ENCODE results near the gene RPS6KA1. TPM values are rescaled to one million over a fixed set of nuclear protein-coding genes. Genes with fewer than 3 reads are reported as not detected.

The RPS6KA1 gene
- total and polyA plus RNA-seq, 10 of the 15 experiments (the other 5 are each of a cell fraction or from before 2014, with no cell fraction given), result 5.0 to 136 (median 91.5) TPM

- POLR2A ChIA-PET, result interaction anchor here (0.9 to 1.2 kb wide), 4 partner anchors 9 to 44 kb away, joined by 3 to 5 read pairs (median 3); no protein-coding TSS in a partner anchor
- peak overlapping the region; percentile 86 for H3K9ac ChIP-seq (ENCODE audit: control insufficient read depth, insufficient read depth, low read length)
- H3K4me2 ChIP-seq (ENCODE audit: control insufficient read depth, insufficient read depth), result peak overlapping the region; percentile 86
- no peak for TF ChIP-seq TBL1XR1 (IDR thresholded peaks at IDR 0.05; ENCODE audit: low read depth, low read length)
- no peak for TF ChIP-seq ZBTB33 (IDR thresholded peaks at IDR 0.05)
- TF ChIP-seq SKIL (IDR thresholded peaks at IDR 0.05; ENCODE audit: low read depth, poor library complexity, severe bottlenecking), result no peak
- peak; percentile 54; the same call in 1 of the 2 replicates for TF ChIP-seq NR2F1 (conservative IDR thresholded peaks at IDR 0.05)
- no peak for TF ChIP-seq KLF5 (IDR thresholded peaks at IDR 0.05; ENCODE audit: partially characterized antibody)
- peak; percentile 53 for TF ChIP-seq NR2C1 (IDR thresholded peaks at IDR 0.05)
- TF ChIP-seq MYB (IDR thresholded peaks at IDR 0.05; ENCODE audit: borderline replicate concordance, low read depth, low read length), result no peak
- peak overlapping the region; percentile 95 for H3K4me3 ChIP-seq
- peaks cover 53% of the 10 kb centered on the region for H3K79me2 ChIP-seq (ENCODE audit: control insufficient read depth, insufficient read depth, low read length)
- RAD21 ChIA-PET (ENCODE audit: unreplicated experiment), result no interaction called here
- in situ Hi-C loops (cut with MboI) (no loop called here), intact Hi-C loops (cut with micrococcal nuclease; ENCODE audit: unreplicated experiment) (no loop called here)
- H2AFZ ChIP-seq (ENCODE audit: control insufficient read depth, low read depth, low read length), result no peak overlapping the region
- no peaks in the 10 kb centered on the region for H3K27me3 ChIP-seq (replicated peaks in 1 of 2; ENCODE audit: control insufficient read depth in 2 of 2, insufficient read depth in 2 of 2, low read length in 1 of 2)
- CTCF ChIA-PET, result interaction anchor here (0.6 to 3.5 kb wide), 8 partner anchors 8 to 56 kb away, joined by 3 to 21 read pairs (median 3); no protein-coding TSS in a partner anchor
- H4K20me1 ChIP-seq (ENCODE audit: control insufficient read depth, insufficient read depth), result no peaks in the 10 kb centered on the region
- WGBS (ENCODE audit: insufficient coverage, insufficient replicate concordance, low lambda C conversion rate, missing lambda C conversion rate), result 88% methylated on average over 7 of the region's 7 CpGs
- no TSS peak for BruUV-seq (replicated peaks)
- H3K9me3 ChIP-seq (replicated peaks; ENCODE audit: control insufficient read depth, insufficient read depth, low read length), result no peaks in the 10 kb centered on the region
- DNase-seq (ENCODE audit: low read depth, low spot score) (no peak), FAIRE-seq (no peak), ATAC-seq (no peak)
- peak overlapping the region; percentile 89 for H3K27ac ChIP-seq (ENCODE audit: control insufficient read depth, insufficient read depth)
- peaks cover 11 to 16% of the 10 kb centered on the region in 2 experiments for H3K36me3 ChIP-seq (ENCODE audit: control insufficient read depth in 2 of 2, insufficient read depth in 2 of 2, low read length in 1 of 2)
- peaks cover 48% of the 10 kb centered on the region for H3K4me1 ChIP-seq (ENCODE audit: control insufficient read depth, insufficient read depth, low read length)
- SMC1A ChIA-PET (ENCODE audit: uncharacterized antibody, unreplicated experiment), result interaction anchor here (1.0 to 2.4 kb wide), 4 partner anchors 9 to 36 kb away, joined by 3 to 6 read pairs (median 4); no protein-coding TSS in a partner anchor
These were observed 17.3 kb downstream of the RPS6KA1 start for GRCh38 chr1:26546819-26547218.
